B cell (primary cell): ENCODE measurements around the gene CCDC85C. TPM values are rescaled to one million over a fixed set of nuclear protein-coding genes. Genes with fewer than 3 reads are reported as not detected.

Source experiments
- ATAC-seq: fragments of 200-7000 bp; cut with Tn5 transposase; one replicate; pipeline ENCODE4 v1.10.0; 2021; ENCODE audit warnings: low read depth, mild to moderate bottlenecking, moderate number of reproducible peaks, moderate library complexity
- CTCF ChIA-PET: fragments of 350-600 bp; sonication (Branson Sonifier 250); formaldehyde crosslinking; loops from one replicate; lab custom pipeline; 2021; ENCODE audit warnings: antibody characterized with exemption, inconsistent platforms; lab: Charles Lee
- POLR2A ChIA-PET: fragments of 350-600 bp; sonication (Branson Sonifier 250); formaldehyde crosslinking; loops from one replicate; lab custom pipeline; 2021; ENCODE audit warnings: antibody characterized with exemption; lab: Charles Lee
- DNase-seq: peaks from one replicate; pipeline ENCODE4 v3.0.0; 2013
- H2AFZ ChIP-seq: 2 replicates; pipeline ENCODE4 v1.6.1; 2012; ENCODE audit warnings: mild to moderate bottlenecking, low read depth, low read length; ENCODE audit not compliant: insufficient read depth, poor library complexity, severe bottlenecking
- H3K27ac ChIP-seq, 2 donors: 1 replicate in 1 of 2; 2 replicates in 1 of 2; pipeline ENCODE4 v1.5.1; 2012 to 2013; ENCODE audit warnings: low read length in 2 of 2, mild to moderate bottlenecking in 2 of 2, moderate library complexity in 1 of 2
- H3K27me3 ChIP-seq, 4 experiments: fragments of 200-600 bp in 1 of 4; sonication (generic) in 1 of 4; replicated peaks in 1 of 4; 1 replicate in 2 of 4; 2 replicates in 2 of 4; pipeline versions ENCODE4 v1.6.1 to v1.7.0; 2013 to 2016; ENCODE audit warnings: low read length in 3 of 4, mild to moderate bottlenecking in 2 of 4, mixed read lengths in 1 of 4, moderate library complexity in 1 of 4; ENCODE audit not compliant: insufficient read depth in 4 of 4, control insufficient read depth in 3 of 4; ENCODE audit errors: control extremely low read depth in 1 of 4
- H3K36me3 ChIP-seq, 2 experiments: replicated peaks in 1 of 2; 1 replicate in 1 of 2; 2 replicates in 1 of 2; pipeline versions ENCODE4 v1.6.1 to v1.7.1; 2013; ENCODE audit warnings: low read length in 1 of 2; ENCODE audit not compliant: insufficient read depth in 2 of 2, control insufficient read depth in 1 of 2; ENCODE audit errors: control extremely low read depth in 1 of 2, extremely low read depth in 1 of 2
- H3K4me1 ChIP-seq, 2 donors: fragments of 200-600 bp in 1 of 2; sonication (generic) in 1 of 2; 1 replicate in 1 of 2; 2 replicates in 1 of 2; pipeline versions ENCODE4 v1.5.1 to v1.6.1; 2013 to 2017; ENCODE audit warnings: low read length in 2 of 2; ENCODE audit not compliant: control insufficient read depth in 2 of 2, insufficient read depth in 2 of 2
- H3K4me2 ChIP-seq: replicated peaks from 2 replicates; pipeline ENCODE3; 2012; ENCODE audit warnings: mild to moderate bottlenecking, low read depth, low read length; ENCODE audit not compliant: poor library complexity, severe bottlenecking
- H3K4me3 ChIP-seq, 5 experiments: fragments of 200-600 bp in 1 of 5; sonication (generic) in 1 of 5; 1 replicate in 3 of 5; 2 replicates in 2 of 5; pipeline versions ENCODE4 v1.5.1 to v1.7.0; 2011 to 2016; ENCODE audit warnings: low read length in 4 of 5, mild to moderate bottlenecking in 4 of 5, low read depth in 2 of 5, control low read depth in 1 of 5, moderate library complexity in 1 of 5; ENCODE audit not compliant: insufficient read depth in 1 of 5; ENCODE audit errors: control extremely low read depth in 1 of 5, extremely low read depth in 1 of 5
- H3K79me2 ChIP-seq: fragments of 200-600 bp; sonication (generic); one replicate; pipeline ENCODE4 v1.6.0; 2016; ENCODE audit warnings: low read length; ENCODE audit not compliant: control insufficient read depth, insufficient read depth
- H3K9ac ChIP-seq: fragments of 200-600 bp; sonication (generic); 2 replicates; pipeline ENCODE4 v1.6.1; 2017; ENCODE audit warnings: mild to moderate bottlenecking, low read length, moderate library complexity
- H3K9me3 ChIP-seq, 3 donors: one replicate each; pipeline versions ENCODE4 v1.6.1 to v1.7.1; 2013; ENCODE audit warnings: low read length in 2 of 3; ENCODE audit not compliant: control insufficient read depth in 2 of 3, insufficient read depth in 1 of 3; ENCODE audit errors: control extremely low read depth in 1 of 3
- H4K20me1 ChIP-seq: 2 replicates; pipeline ENCODE4 v1.6.0; 2012; ENCODE audit warnings: mild to moderate bottlenecking, low read length; ENCODE audit not compliant: insufficient read depth, control insufficient read depth, poor library complexity, severe bottlenecking
- H3K27ac Mint-ChIP-seq: one replicate; pipeline ENCODE4 v1.8.0; 2021; ENCODE audit warnings: mixed read lengths
- H3K27me3 Mint-ChIP-seq: one replicate; pipeline ENCODE4 v1.8.0; 2021; ENCODE audit warnings: mixed read lengths
- H3K4me1 Mint-ChIP-seq: one replicate; pipeline ENCODE4 v1.8.0; 2021; ENCODE audit warnings: mixed read lengths
- H3K4me3 Mint-ChIP-seq: one replicate; pipeline ENCODE4 v1.8.0; 2021; ENCODE audit warnings: mixed read lengths
- H3K9me3 Mint-ChIP-seq: one replicate; pipeline ENCODE4 v1.8.0; 2022; ENCODE audit warnings: mixed read lengths; ENCODE audit not compliant: insufficient read depth
- EZH2 ChIP-seq: IDR thresholded peaks from 2 replicates; pipeline ENCODE4 v1.6.1; 2012; ENCODE audit warnings: borderline replicate concordance, low read depth, mild to moderate bottlenecking, moderate library complexity, low read length; ENCODE audit not compliant: insufficient read depth, poor library complexity, severe bottlenecking
- WGBS: methylation state at CpG from one replicate; pipeline ENCODE4 v1.1.5; 2013; ENCODE audit warnings: missing lambda C conversion rate; ENCODE audit not compliant: insufficient coverage; 5-methylcytosine and 5-hydroxymethylcytosine counted together
- intact Hi-C: fragments of 100-400 bp; cut with micrococcal nuclease; formaldehyde crosslinking; loops from one replicate; pipeline ENCODE4 v1.10.0; 2022
- polyA plus RNA-seq: library from polyadenylated mRNA; depleted of rRNA; stranded (reverse); fragments of >200 nt; gene quantifications from 2 replicates; pipeline ENCODE4 v1.2.3, GENCODE V29; 2012
- total RNA-seq, 2 donors: library from RNA; stranded (reverse); fragments of 120-200 nt in 1 of 2; gene quantifications; 1 replicate in 1 of 2; 2 replicates in 1 of 2; pipeline versions ENCODE4 v1.2.3 to v1.2.4, GENCODE V29; 2013 to 2022
- TF ChIP-seq, protein P1 (sequence below): fragments of 200-600 bp; IDR thresholded peaks from one replicate; pipeline ENCODE4 v1.8.0; 2022; ENCODE audit warnings: antibody characterized with exemption, mild to moderate bottlenecking

The CCDC85C gene
- total and polyA plus RNA-seq, 2 donors (not counting 1 experiment from before 2014, with no cell fraction given): 0.52 to 2.7 TPM

DNA sequence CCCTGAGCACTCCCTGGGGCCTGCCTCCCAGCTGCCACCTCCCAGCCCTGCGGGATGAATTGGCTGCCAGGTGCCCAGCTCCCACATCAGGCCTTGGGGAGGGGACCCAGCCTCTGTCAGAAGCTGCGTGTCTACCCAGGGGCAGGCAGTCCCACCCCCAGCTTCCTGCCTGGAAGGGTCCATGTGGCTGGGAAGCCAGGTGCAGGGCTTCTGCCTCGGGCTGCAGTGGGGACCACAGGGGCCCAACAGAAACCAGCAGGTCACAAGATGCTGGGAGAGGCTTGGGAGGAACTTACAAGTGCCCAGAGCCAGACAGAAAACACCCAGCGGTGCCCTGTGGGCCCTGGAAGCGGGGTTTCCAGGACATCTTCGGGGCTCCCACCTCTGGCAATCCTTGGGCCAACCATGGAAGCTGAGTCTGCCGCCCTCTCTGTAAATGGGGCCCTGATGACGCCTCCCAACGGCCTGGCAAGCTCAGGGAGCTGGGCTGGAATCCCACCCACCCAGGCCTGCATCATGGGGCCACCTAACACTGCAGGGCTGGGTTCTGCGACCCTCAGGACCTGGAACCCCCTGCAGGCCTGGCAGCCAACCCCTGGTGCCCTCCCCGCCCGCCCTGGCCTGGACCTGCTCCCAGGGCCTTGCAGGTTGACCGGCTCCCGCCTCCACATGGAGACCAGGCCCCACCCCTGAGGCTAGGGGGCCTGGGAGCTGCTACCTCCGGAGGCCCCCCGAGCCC is 86.2 kb downstream of the CCDC85C start:
- Mint-ChIP-seq H3K9me3 (no peaks in the 10 kb centered on the region), H3K4me3 (no peak overlapping the region), H3K27ac (no peak overlapping the region), H3K4me1 (no peaks in the 10 kb centered on the region), H3K27me3 (no peaks in the 10 kb centered on the region)
- no peak overlapping the region for H3K4me3 ChIP-seq
- H2AFZ ChIP-seq: no peak overlapping the region
- H3K9me3 ChIP-seq: no peaks in the 10 kb centered on the region
- H3K27ac ChIP-seq: no peak overlapping the region
- ChIA-PET POLR2A (no interaction called here), CTCF (interaction anchor here (0.8 to 1.9 kb wide), 5 partner anchors 111 to 381 kb away, joined by 3 to 6 read pairs (median 4); no protein-coding TSS in a partner anchor)
- no peaks in the 10 kb centered on the region for H3K36me3 ChIP-seq
- no peak for ATAC-seq
- H3K9ac ChIP-seq: no peak overlapping the region
- DNase-seq: no peak
- no peaks in the 10 kb centered on the region for H4K20me1 ChIP-seq
- no peaks in the 10 kb centered on the region for H3K79me2 ChIP-seq
- TF ChIP-seq EZH2: no peak
- TF ChIP-seq, protein P1, sequence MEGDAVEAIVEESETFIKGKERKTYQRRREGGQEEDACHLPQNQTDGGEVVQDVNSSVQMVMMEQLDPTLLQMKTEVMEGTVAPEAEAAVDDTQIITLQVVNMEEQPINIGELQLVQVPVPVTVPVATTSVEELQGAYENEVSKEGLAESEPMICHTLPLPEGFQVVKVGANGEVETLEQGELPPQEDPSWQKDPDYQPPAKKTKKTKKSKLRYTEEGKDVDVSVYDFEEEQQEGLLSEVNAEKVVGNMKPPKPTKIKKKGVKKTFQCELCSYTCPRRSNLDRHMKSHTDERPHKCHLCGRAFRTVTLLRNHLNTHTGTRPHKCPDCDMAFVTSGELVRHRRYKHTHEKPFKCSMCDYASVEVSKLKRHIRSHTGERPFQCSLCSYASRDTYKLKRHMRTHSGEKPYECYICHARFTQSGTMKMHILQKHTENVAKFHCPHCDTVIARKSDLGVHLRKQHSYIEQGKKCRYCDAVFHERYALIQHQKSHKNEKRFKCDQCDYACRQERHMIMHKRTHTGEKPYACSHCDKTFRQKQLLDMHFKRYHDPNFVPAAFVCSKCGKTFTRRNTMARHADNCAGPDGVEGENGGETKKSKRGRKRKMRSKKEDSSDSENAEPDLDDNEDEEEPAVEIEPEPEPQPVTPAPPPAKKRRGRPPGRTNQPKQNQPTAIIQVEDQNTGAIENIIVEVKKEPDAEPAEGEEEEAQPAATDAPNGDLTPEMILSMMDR: no peak
- WGBS: 61% methylated on average over 16 of the region's 16 CpGs
- intact Hi-C loops: loop anchor here (1.0 kb wide), 1 partner anchor 111 kb away; no protein-coding TSS in a partner anchor
- H3K4me1 ChIP-seq: no peaks in the 10 kb centered on the region
- no peak overlapping the region for H3K4me2 ChIP-seq
- no peaks in the 10 kb centered on the region for H3K27me3 ChIP-seq
